GM12872 (cell line): ENCODE results near the gene RBMXL3.

Experiments
- CTCF ChIP-seq: IDR thresholded peaks from 3 replicates; pipeline ENCODE4 v1.5.1; 2011; ENCODE audit warnings: low read depth, mild to moderate bottlenecking, low read length, moderate library complexity; ENCODE audit not compliant: insufficient read depth

RBMXL3 gene

GRCh38 chrX:115189646-115190635 is 731 bp downstream of the RBMXL3 start:
- no peak for TF ChIP-seq CTCF

- no peak for TF ChIP-seq CTCF
Observed at GRCh38 chrX:115190636-115191489, 1.7 kb downstream of the RBMXL3 start.

DNA sequence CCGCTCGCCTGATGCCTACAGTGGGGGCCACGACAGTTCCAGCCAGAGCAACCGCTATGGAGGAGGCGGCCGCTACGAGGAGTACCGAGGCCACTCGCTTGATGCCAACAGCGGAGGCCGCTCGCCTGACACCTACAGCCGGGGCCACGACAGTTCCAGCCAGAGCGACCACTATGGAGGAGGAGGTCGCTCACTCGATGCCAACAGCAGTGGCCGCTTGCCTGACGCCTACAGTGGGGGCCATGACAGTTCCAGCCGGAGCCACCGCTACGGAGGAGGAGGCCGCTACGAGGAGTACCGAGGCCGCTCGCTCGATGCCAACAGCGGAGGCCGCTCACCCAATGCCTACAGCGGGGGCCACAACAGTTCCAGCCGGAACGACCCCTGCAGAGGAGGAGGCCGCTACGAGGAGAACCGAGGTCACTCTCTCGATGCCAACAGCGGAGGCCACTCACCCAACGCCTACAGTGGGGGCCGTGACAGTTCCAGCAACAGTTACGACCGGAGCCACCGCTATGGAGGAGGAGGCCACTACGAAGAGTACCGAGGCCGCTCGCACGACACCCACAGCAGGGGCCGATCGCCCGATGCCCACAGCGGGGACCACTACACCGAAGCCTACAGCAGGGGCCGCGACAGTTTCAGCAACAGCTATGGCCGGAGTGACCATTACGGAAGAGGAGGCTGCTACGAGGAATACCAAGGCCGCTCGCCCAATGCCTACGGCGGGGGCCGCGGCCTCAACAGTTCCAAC is 2.5 kb downstream of the RBMXL3 start:
- no peak for TF ChIP-seq CTCF

GRCh38 chrX:115192244-115192700 is 3.1 kb downstream of the RBMXL3 start:
- TF ChIP-seq CTCF = no peak

DNA sequence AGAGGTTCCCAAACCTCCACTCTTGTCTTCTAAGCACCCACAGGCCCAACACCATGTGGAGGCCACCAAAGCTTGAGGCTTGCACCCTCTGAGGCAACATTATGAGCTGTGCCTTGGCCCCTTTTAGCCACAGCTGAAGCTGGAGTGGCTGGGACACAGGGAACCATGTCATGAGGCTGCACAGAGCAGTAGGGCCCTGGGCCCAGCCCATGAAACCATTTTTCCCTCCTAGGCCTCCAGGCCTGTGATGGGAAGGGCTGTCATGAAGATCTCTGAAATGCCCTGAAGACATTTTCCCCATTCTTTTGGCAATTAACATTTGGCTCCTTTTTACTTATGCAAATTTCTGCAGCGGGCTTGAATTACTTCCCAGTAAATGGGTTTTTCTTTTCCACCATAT is 14.8 kb downstream of the RBMXL3 start:
- no peak for TF ChIP-seq CTCF

DNA sequence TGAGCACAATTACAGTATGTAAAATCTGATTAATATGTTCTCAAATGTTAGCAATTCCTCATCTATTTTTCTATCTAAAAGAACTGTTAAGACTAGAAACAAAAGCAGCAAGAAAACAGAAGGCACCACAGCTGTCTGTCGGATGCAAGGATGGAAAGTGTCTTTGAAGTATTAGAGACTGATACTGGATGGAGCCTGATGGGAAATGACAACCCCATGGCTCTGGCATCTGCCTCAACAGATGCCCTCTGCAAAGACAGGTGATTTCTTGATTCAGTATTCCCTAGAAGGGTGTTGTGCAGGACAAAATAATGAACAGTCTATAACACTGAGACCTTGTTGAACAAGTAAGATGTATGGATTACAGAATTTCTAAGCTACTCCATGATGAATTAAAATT is 24.9 kb downstream of the RBMXL3 start:
- no peak for TF ChIP-seq CTCF
